IPS-NIHi11 (cell line): ENCODE data around the gene LPIN2.

Source experiments
- DNase-seq: peaks from one replicate; pipeline ENCODE4 v3.0.0; 2012; ENCODE audit warnings: mixed read lengths, low spot score

The LPIN2 gene

GRCh38 chr18:2979871-2980790 is 32.8 kb downstream of the LPIN2 start:
- no peak for DNase-seq

GRCh38 chr18:2979129-2979528 is 33.8 kb downstream of the LPIN2 start:
- DNase-seq: no peak

GRCh38 chr18:2978661-2979106 is 34.3 kb downstream of the LPIN2 start:
- no peak for DNase-seq

- no peak for DNase-seq
These were observed 34.7 kb downstream of the LPIN2 start for GRCh38 chr18:2978208-2978607.

- DNase-seq: no peak
These were observed 36.5 kb downstream of the LPIN2 start for GRCh38 chr18:2976218-2977132.

- DNase-seq: no peak
These were observed 38.2 kb downstream of the LPIN2 start for GRCh38 chr18:2974731-2975130.

- DNase-seq: no peak
These were observed 41.0 kb downstream of the LPIN2 start for GRCh38 chr18:2971741-2972552.

- no peak for DNase-seq
These were observed 41.9 kb downstream of the LPIN2 start for GRCh38 chr18:2970772-2971659.

- DNase-seq: no peak
These were observed 42.6 kb downstream of the LPIN2 start for GRCh38 chr18:2970344-2970743.

- DNase-seq: no peak
These were observed 43.2 kb downstream of the LPIN2 start for GRCh38 chr18:2969695-2970094.

- no peak for DNase-seq
These were observed 44.3 kb downstream of the LPIN2 start for GRCh38 chr18:2968606-2969005.

GRCh38 chr18:2967820-2968219 is 45.1 kb downstream of the LPIN2 start:
- DNase-seq: no peak

GRCh38 chr18:2967357-2967756 is 45.6 kb downstream of the LPIN2 start:
- no peak for DNase-seq

- DNase-seq: no peak
These were observed 46.4 kb downstream of the LPIN2 start for GRCh38 chr18:2966560-2966959.

- no peak for DNase-seq
These were observed 47.1 kb downstream of the LPIN2 start for GRCh38 chr18:2965797-2966196.

GRCh38 chr18:2964361-2965010 is 48.5 kb downstream of the LPIN2 start:
- no peak for DNase-seq
